Measurements from ENCODE around the gene PKD2. TPM values are rescaled to one million over a fixed set of nuclear protein-coding genes. Genes with fewer than 3 reads are reported as not detected.

Gene PKD2
- total and polyA plus RNA-seq, 2 donors (not counting 1 experiment from before 2014, with no cell fraction given): 1.8 to 5.8 TPM

DNA sequence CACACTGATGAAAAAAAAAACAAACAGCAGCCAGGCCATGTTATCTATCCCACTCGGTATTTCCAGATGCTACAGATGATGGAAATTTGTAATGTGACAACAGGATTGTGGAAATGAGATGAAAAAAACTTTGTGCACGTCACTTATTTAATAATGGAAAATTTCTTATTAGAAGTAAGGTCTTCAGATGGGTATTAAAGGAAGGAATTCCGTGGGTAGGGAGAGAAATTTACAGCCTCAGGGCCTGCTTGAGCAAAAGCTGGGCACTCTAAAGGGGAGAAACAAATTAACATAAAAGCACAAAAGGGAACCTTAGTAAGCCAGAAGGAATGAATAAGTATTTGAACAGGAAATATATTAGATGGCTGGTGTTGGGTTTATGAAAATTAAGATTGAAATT lies 4.2 kb upstream of the PKD2 start:
- POLR2A ChIA-PET: no interaction called here
- H2AFZ ChIP-seq (ENCODE audit: insufficient read depth, low read depth, low read length, poor library complexity, severe bottlenecking): no peak overlapping the region
- peaks cover 5% of the 10 kb centered on the region for H3K27me3 Mint-ChIP-seq

GRCh38 chr4:88005076-88005475 lies 2.4 kb upstream of the PKD2 start:
- H3K27ac ChIP-seq (ENCODE audit: low read length in 2 of 2): no peak overlapping the region
- no peak overlapping the region for H3K4me2 ChIP-seq (replicated peaks; ENCODE audit: low read depth, low read length, poor library complexity, severe bottlenecking)
- DNase-seq (no peak), ATAC-seq (ENCODE audit: low read depth) (no peak)
- Mint-ChIP-seq H3K27me3 (peaks cover 5% of the 10 kb centered on the region), H3K27ac (no peak overlapping the region), H3K9me3 (ENCODE audit: insufficient read depth) (no peaks in the 10 kb centered on the region), H3K4me3 (no peak overlapping the region), H3K4me1 (peaks cover 14% of the 10 kb centered on the region)
- no peak overlapping the region for H3K9ac ChIP-seq (ENCODE audit: low read length)
- H2AFZ ChIP-seq (ENCODE audit: insufficient read depth, low read depth, low read length, poor library complexity, severe bottlenecking): no peak overlapping the region
- ChIA-PET POLR2A (no interaction called here), CTCF (interaction anchor here (1.3 kb wide), 1 partner anchor 32 kb away, joined by 3 read pairs; no protein-coding TSS in a partner anchor)
- WGBS (ENCODE audit: insufficient coverage): 79% methylated on average over 1 of the region's 2 CpGs
- no peaks in the 10 kb centered on the region for H4K20me1 ChIP-seq (ENCODE audit: control insufficient read depth, insufficient read depth, low read length, poor library complexity, severe bottlenecking)
- peaks cover 0 to 8% (median 0%) of the 10 kb centered on the region in 4 experiments for H3K27me3 ChIP-seq (replicated peaks in 1 of 4; ENCODE audit: control extremely low read depth in 1 of 4, control insufficient read depth in 3 of 4, insufficient read depth in 4 of 4, low read length in 3 of 4)
- H3K79me2 ChIP-seq (ENCODE audit: control insufficient read depth, insufficient read depth, low read length): no peaks in the 10 kb centered on the region
- peaks cover 6 to 10% of the 10 kb centered on the region in 2 donors for H3K4me1 ChIP-seq (ENCODE audit: control insufficient read depth in 2 of 2, insufficient read depth in 2 of 2, low read length in 2 of 2)
- H3K4me3 ChIP-seq (ENCODE audit: control extremely low read depth in 1 of 5, extremely low read depth in 1 of 5, insufficient read depth in 1 of 5, low read depth in 2 of 5, low read length in 4 of 5): no peak overlapping the region
- intact Hi-C loops (cut with micrococcal nuclease): no loop called here
- peaks cover 0 to 3% (median 3%) of the 10 kb centered on the region in 3 donors for H3K9me3 ChIP-seq (ENCODE audit: control extremely low read depth in 1 of 3, control insufficient read depth in 2 of 3, insufficient read depth in 1 of 3, low read length in 2 of 3)
- TF ChIP-seq EZH2 (IDR thresholded peaks at IDR 0.05; ENCODE audit: borderline replicate concordance, insufficient read depth, low read depth, low read length, poor library complexity, severe bottlenecking): no peak
- TF ChIP-seq, protein P1, sequence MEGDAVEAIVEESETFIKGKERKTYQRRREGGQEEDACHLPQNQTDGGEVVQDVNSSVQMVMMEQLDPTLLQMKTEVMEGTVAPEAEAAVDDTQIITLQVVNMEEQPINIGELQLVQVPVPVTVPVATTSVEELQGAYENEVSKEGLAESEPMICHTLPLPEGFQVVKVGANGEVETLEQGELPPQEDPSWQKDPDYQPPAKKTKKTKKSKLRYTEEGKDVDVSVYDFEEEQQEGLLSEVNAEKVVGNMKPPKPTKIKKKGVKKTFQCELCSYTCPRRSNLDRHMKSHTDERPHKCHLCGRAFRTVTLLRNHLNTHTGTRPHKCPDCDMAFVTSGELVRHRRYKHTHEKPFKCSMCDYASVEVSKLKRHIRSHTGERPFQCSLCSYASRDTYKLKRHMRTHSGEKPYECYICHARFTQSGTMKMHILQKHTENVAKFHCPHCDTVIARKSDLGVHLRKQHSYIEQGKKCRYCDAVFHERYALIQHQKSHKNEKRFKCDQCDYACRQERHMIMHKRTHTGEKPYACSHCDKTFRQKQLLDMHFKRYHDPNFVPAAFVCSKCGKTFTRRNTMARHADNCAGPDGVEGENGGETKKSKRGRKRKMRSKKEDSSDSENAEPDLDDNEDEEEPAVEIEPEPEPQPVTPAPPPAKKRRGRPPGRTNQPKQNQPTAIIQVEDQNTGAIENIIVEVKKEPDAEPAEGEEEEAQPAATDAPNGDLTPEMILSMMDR (IDR thresholded peaks at IDR 0.05): no peak
- no peaks in the 10 kb centered on the region for H3K36me3 ChIP-seq (replicated peaks in 1 of 2; ENCODE audit: control extremely low read depth in 1 of 2, control insufficient read depth in 1 of 2, extremely low read depth in 1 of 2, insufficient read depth in 2 of 2, low read length in 1 of 2)

More for the DNA sequence above, 4.2 kb upstream of the PKD2 start:
- Mint-ChIP-seq H3K27ac (no peak overlapping the region), H3K4me1 (peaks cover 8% of the 10 kb centered on the region), H3K4me3 (no peak overlapping the region), H3K9me3 (ENCODE audit: insufficient read depth) (no peaks in the 10 kb centered on the region)
- Histone ChIP-seq H3K79me2 (ENCODE audit: control insufficient read depth, insufficient read depth, low read length) (no peaks in the 10 kb centered on the region), H3K4me2 (replicated peaks; ENCODE audit: low read depth, low read length, poor library complexity, severe bottlenecking) (no peak overlapping the region), H3K36me3 (replicated peaks in 1 of 2; ENCODE audit: control extremely low read depth in 1 of 2, control insufficient read depth in 1 of 2, extremely low read depth in 1 of 2, insufficient read depth in 2 of 2, low read length in 1 of 2) (no peaks in the 10 kb centered on the region), H3K27ac (ENCODE audit: low read length in 2 of 2) (no peak overlapping the region), H4K20me1 (ENCODE audit: control insufficient read depth, insufficient read depth, low read length, poor library complexity, severe bottlenecking) (no peaks in the 10 kb centered on the region), H3K27me3 (replicated peaks in 1 of 4; ENCODE audit: control extremely low read depth in 1 of 4, control insufficient read depth in 3 of 4, insufficient read depth in 4 of 4, low read length in 3 of 4) (peaks cover 0 to 8% (median 0%) of the 10 kb centered on the region in 4 experiments), H3K9ac (ENCODE audit: low read length) (no peak overlapping the region), H3K4me1 (ENCODE audit: control insufficient read depth in 2 of 2, insufficient read depth in 2 of 2, low read length in 2 of 2) (peaks cover under 1 to 5% of the 10 kb centered on the region in 2 donors), H3K9me3 (ENCODE audit: control extremely low read depth in 1 of 3, control insufficient read depth in 2 of 3, insufficient read depth in 1 of 3, low read length in 2 of 3) (peaks cover 0 to 3% (median 3%) of the 10 kb centered on the region in 3 donors), H3K4me3 (ENCODE audit: control extremely low read depth in 1 of 5, extremely low read depth in 1 of 5, insufficient read depth in 1 of 5, low read depth in 2 of 5, low read length in 4 of 5) (no peak overlapping the region)
- CTCF ChIA-PET: interaction anchor here (0.6 kb wide), 1 partner anchor 31 kb away, joined by 4 read pairs; no protein-coding TSS in a partner anchor
- DNase-seq (no peak), ATAC-seq (ENCODE audit: low read depth) (no peak)
- TF ChIP-seq, protein P1 (IDR thresholded peaks at IDR 0.05): no peak
- no peak for TF ChIP-seq EZH2 (IDR thresholded peaks at IDR 0.05; ENCODE audit: borderline replicate concordance, insufficient read depth, low read depth, low read length, poor library complexity, severe bottlenecking)
- WGBS (ENCODE audit: insufficient coverage): no CpG with 5 or more reads among the region's 3 CpGs
- intact Hi-C loops (cut with micrococcal nuclease): no loop called here
